Measurements from ENCODE around the gene ATP10B.

DNA sequence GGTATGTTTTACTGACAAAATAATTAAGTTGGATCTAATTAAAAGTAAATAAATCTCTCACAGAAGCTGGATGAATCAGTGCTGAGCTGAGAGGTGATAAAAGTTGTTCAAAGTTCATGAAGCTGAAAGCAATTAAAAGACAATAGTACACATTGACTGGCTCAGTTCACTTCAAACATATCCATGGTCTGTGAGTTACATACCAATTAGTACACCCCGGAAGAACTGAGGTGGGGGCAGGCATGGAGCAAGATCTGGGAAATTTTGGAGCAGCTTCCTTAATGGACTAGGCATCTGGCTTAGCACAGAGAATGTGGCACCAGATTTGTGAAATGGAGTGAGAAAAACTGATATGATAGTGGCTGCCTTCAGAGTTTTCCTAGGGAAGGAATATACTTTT is 152.7 kb downstream of the ATP10B start:
- TF ChIP-seq POLR2A (IDR thresholded peaks at IDR 0.05; ENCODE audit: low read depth, low read length), result no peak
- no peak for TF ChIP-seq TAF1 (IDR thresholded peaks at IDR 0.05; ENCODE audit: borderline replicate concordance, low read depth, low read length)

Data from GM12892 (cell line).